Activated naive CD8-positive, alpha-beta T cell treated with anti-CD3 and anti-CD28 coated beads for 36 hours (primary cell): ENCODE results near the gene LSS. TPM values are rescaled to one million over a fixed set of nuclear protein-coding genes. Genes with fewer than 3 reads are reported as not detected.
"Not testable (repeated sequence)": the region's sequence is repeated elsewhere in the genome, so short reads cannot be mapped to it uniquely, and the experiment has no call there.

Source experiments
- DNase-seq: peaks from one replicate; pipeline ENCODE4 v3.0.0; 2021
- H3K27ac Mint-ChIP-seq: one replicate; pipeline ENCODE4 v1.8.0; 2022; ENCODE audit warnings: mild to moderate bottlenecking, moderate library complexity, mixed read lengths
- H3K27me3 Mint-ChIP-seq: one replicate; pipeline ENCODE4 v1.8.0; 2022; ENCODE audit warnings: mild to moderate bottlenecking, mixed read lengths
- H3K36me3 Mint-ChIP-seq: one replicate; pipeline ENCODE4 v1.8.0; 2021; ENCODE audit warnings: mild to moderate bottlenecking, mixed read lengths
- H3K4me1 Mint-ChIP-seq: one replicate; pipeline ENCODE4 v1.8.0; 2021; ENCODE audit warnings: mixed read lengths
- H3K4me3 Mint-ChIP-seq: one replicate; pipeline ENCODE4 v1.8.0; 2022; ENCODE audit warnings: mild to moderate bottlenecking, moderate library complexity, mixed read lengths
- H3K9me3 Mint-ChIP-seq: one replicate; pipeline ENCODE4 v1.8.0; 2022; ENCODE audit warnings: mixed read lengths
- total RNA-seq, 2 experiments: library from RNA; stranded (reverse); gene quantifications; one replicate each; pipeline ENCODE4 v1.2.3, GENCODE V29; 2021

Gene LSS
- total RNA-seq, 2 experiments from 2014 or later: 15.8 to 16.7 TPM

GRCh38 chr21:46181953-46182547 lies 46.5 kb downstream of the LSS start:
- Mint-ChIP-seq H3K4me1 (peaks cover 10% of the 10 kb centered on the region), H3K4me3 (no peak overlapping the region), H3K27me3 (peaks cover 3% of the 10 kb centered on the region), H3K36me3 (no peaks in the 10 kb centered on the region), H3K27ac (no peak overlapping the region), H3K9me3 (peaks cover 1% of the 10 kb centered on the region)
- no peak for DNase-seq

- no peaks in the 10 kb centered on the region for H3K36me3 Mint-ChIP-seq
- no peak for DNase-seq
- H3K27ac Mint-ChIP-seq: no peak overlapping the region
- H3K27me3 Mint-ChIP-seq: peaks cover 3% of the 10 kb centered on the region
- H3K4me3 Mint-ChIP-seq: no peak overlapping the region
- H3K9me3 Mint-ChIP-seq: peaks cover 1% of the 10 kb centered on the region
- H3K4me1 Mint-ChIP-seq: peaks cover 10% of the 10 kb centered on the region
Observed at GRCh38 chr21:46181436-46181835, 47.1 kb downstream of the LSS start.

- peaks cover 9% of the 10 kb centered on the region for H3K4me1 Mint-ChIP-seq
- DNase-seq: no peak
- peaks cover 6% of the 10 kb centered on the region for H3K9me3 Mint-ChIP-seq
Observed at GRCh38 chr21:46180778-46181391, 47.7 kb downstream of the LSS start.

GRCh38 chr21:46180079-46180722 lies 48.4 kb downstream of the LSS start:
- H3K27me3 Mint-ChIP-seq: peaks cover 3% of the 10 kb centered on the region
- no peak for DNase-seq
- H3K9me3 Mint-ChIP-seq: peaks cover 6% of the 10 kb centered on the region
- no peak overlapping the region for H3K4me3 Mint-ChIP-seq
- no peak overlapping the region for H3K27ac Mint-ChIP-seq
- H3K36me3 Mint-ChIP-seq: peaks cover 1% of the 10 kb centered on the region
- peaks cover 3% of the 10 kb centered on the region for H3K4me1 Mint-ChIP-seq

More at GRCh38 chr21:46180778-46181391, 47.7 kb downstream of the LSS start:
- Mint-ChIP-seq H3K27ac (no peak overlapping the region), H3K27me3 (peaks cover 3% of the 10 kb centered on the region), H3K36me3 (no peaks in the 10 kb centered on the region), H3K4me3 (no peak overlapping the region)

GRCh38 chr21:46179708-46180078 lies 48.9 kb downstream of the LSS start:
- Mint-ChIP-seq H3K9me3 (peaks cover 11% of the 10 kb centered on the region), H3K27me3 (peaks cover 3% of the 10 kb centered on the region), H3K4me1 (peaks cover 3% of the 10 kb centered on the region), H3K27ac (no peak overlapping the region), H3K36me3 (peaks cover 4% of the 10 kb centered on the region), H3K4me3 (no peak overlapping the region)
- DNase-seq: no peak

GRCh38 chr21:46178961-46179360 lies 49.6 kb downstream of the LSS start:
- no peak overlapping the region for H3K27ac Mint-ChIP-seq

GRCh38 chr21:46176443-46177129 lies 52.0 kb downstream of the LSS start:
- not testable (repeated sequence) for H3K4me1 Mint-ChIP-seq, H3K4me3 Mint-ChIP-seq, H3K27ac Mint-ChIP-seq, H3K27me3 Mint-ChIP-seq, DNase-seq
- peaks cover 11% of the 10 kb centered on the region for H3K36me3 Mint-ChIP-seq
- H3K9me3 Mint-ChIP-seq: peaks cover 19% of the 10 kb centered on the region

More at GRCh38 chr21:46178961-46179360, 49.6 kb downstream of the LSS start:
- Mint-ChIP-seq H3K4me3 (no peak overlapping the region), H3K36me3 (peaks cover 11% of the 10 kb centered on the region), H3K9me3 (peaks cover 16% of the 10 kb centered on the region), H3K27me3 (peaks cover 3% of the 10 kb centered on the region), H3K4me1 (peaks cover under 1% of the 10 kb centered on the region)
- DNase-seq: no peak

GRCh38 chr21:46173573-46173972 lies 55.0 kb downstream of the LSS start:
- Mint-ChIP-seq H3K36me3 (peaks cover 11% of the 10 kb centered on the region), H3K4me3 (no peak overlapping the region)
- DNase-seq: no peak

GRCh38 chr21:46172863-46173528 lies 55.6 kb downstream of the LSS start:
- no peaks in the 10 kb centered on the region for H3K27me3 Mint-ChIP-seq
- no peak for DNase-seq

More at GRCh38 chr21:46173573-46173972, 55.0 kb downstream of the LSS start:
- Mint-ChIP-seq H3K4me1 (no peaks in the 10 kb centered on the region), H3K27ac (no peak overlapping the region), H3K9me3 (peaks cover 19% of the 10 kb centered on the region), H3K27me3 (no peaks in the 10 kb centered on the region)

GRCh38 chr21:46171996-46172862 lies 56.3 kb downstream of the LSS start:
- H3K27me3 Mint-ChIP-seq: no peaks in the 10 kb centered on the region
- H3K4me1 Mint-ChIP-seq: no peaks in the 10 kb centered on the region
- H3K9me3 Mint-ChIP-seq: peaks cover 17% of the 10 kb centered on the region
- H3K27ac Mint-ChIP-seq: no peak overlapping the region
- no peak overlapping the region for H3K4me3 Mint-ChIP-seq
- peaks cover 11% of the 10 kb centered on the region for H3K36me3 Mint-ChIP-seq
- DNase-seq: no peak

More at GRCh38 chr21:46172863-46173528, 55.6 kb downstream of the LSS start:
- Mint-ChIP-seq H3K27ac (no peak overlapping the region), H3K36me3 (peaks cover 11% of the 10 kb centered on the region), H3K9me3 (peaks cover 19% of the 10 kb centered on the region), H3K4me3 (no peak overlapping the region), H3K4me1 (no peaks in the 10 kb centered on the region)

- Mint-ChIP-seq H3K4me1 (no peaks in the 10 kb centered on the region), H3K36me3 (peaks cover 11% of the 10 kb centered on the region), H3K27me3 (no peaks in the 10 kb centered on the region), H3K9me3 (peaks cover 17% of the 10 kb centered on the region), H3K27ac (no peak overlapping the region), H3K4me3 (no peak overlapping the region)
- no peak for DNase-seq
Observed at GRCh38 chr21:46171585-46171984, 57.0 kb downstream of the LSS start.

- not testable (repeated sequence) for DNase-seq, H3K27ac Mint-ChIP-seq, H3K4me1 Mint-ChIP-seq, H3K27me3 Mint-ChIP-seq, H3K4me3 Mint-ChIP-seq
- Mint-ChIP-seq H3K9me3 (peaks cover 12% of the 10 kb centered on the region), H3K36me3 (peaks cover 11% of the 10 kb centered on the region)
Observed at GRCh38 chr21:46170436-46171193, 58.0 kb downstream of the LSS start.

GRCh38 chr21:46168659-46169386 lies 59.8 kb downstream of the LSS start:
- H3K4me1 Mint-ChIP-seq: no peaks in the 10 kb centered on the region
- no peaks in the 10 kb centered on the region for H3K27me3 Mint-ChIP-seq
- H3K27ac Mint-ChIP-seq: no peak overlapping the region
- no peaks in the 10 kb centered on the region for H3K36me3 Mint-ChIP-seq
- peaks cover 3% of the 10 kb centered on the region for H3K9me3 Mint-ChIP-seq
- no peak overlapping the region for H3K4me3 Mint-ChIP-seq
- no peak for DNase-seq
